Thyroid gland (tissue), 4 donors: ENCODE measurements around the gene TIMM44. TPM values are rescaled to one million over a fixed set of nuclear protein-coding genes. Genes with fewer than 3 reads are reported as not detected.

ENCODE experiments used
- DNase-seq, 2 donors: peaks; one replicate each; pipeline ENCODE4 v3.0.0-alpha.2; 2019
- H3K27ac ChIP-seq, 3 donors: fragments of 200-600 bp; sonication (generic); 1 replicate in 2 of 3; 2 replicates in 1 of 3; pipeline ENCODE4 v1.5.1; 2016 to 2019; ENCODE audit warnings: mild to moderate bottlenecking in 1 of 3, moderate library complexity in 1 of 3
- H3K27me3 ChIP-seq: fragments of 200-600 bp; sonication (generic); one replicate; pipeline ENCODE4 v1.5.1; 2019
- H3K36me3 ChIP-seq, 2 donors: fragments of 200-600 bp; sonication (generic); one replicate each; pipeline ENCODE4 v1.5.1; 2016 to 2019
- H3K4me1 ChIP-seq, 2 donors: fragments of 200-600 bp; sonication (generic); one replicate each; pipeline ENCODE4 v1.5.1; 2017 to 2019
- H3K4me3 ChIP-seq, 3 donors: fragments of 200-600 bp; sonication (generic); replicated peaks in 1 of 3; 1 replicate in 2 of 3; 2 replicates in 1 of 3; pipeline ENCODE4 v1.5.1; 2016; ENCODE audit warnings: mild to moderate bottlenecking in 1 of 3
- H3K9me3 ChIP-seq: fragments of 200-600 bp; sonication (generic); one replicate; pipeline ENCODE4 v1.5.1; 2017
- CTCF ChIP-seq, 6 experiments: fragments of 200-600 bp in 3 of 6; fragments of 450-650 bp in 3 of 6; sonication (generic) in 3 of 6; IDR thresholded peaks; one replicate each; pipeline ENCODE4 v1.5.1; 2016 to 2019; ENCODE audit warnings: antibody characterized with exemption in 6 of 6, mild to moderate bottlenecking in 2 of 6, inconsistent platforms in 1 of 6, moderate library complexity in 1 of 6
- POLR2A ChIP-seq, 2 donors: fragments of 450-650 bp; IDR thresholded peaks; one replicate each; pipeline ENCODE4 v1.6.1; 2017; ENCODE audit warnings: antibody characterized with exemption in 2 of 2, mild to moderate bottlenecking in 2 of 2, moderate library complexity in 1 of 2
- WGBS, 2 donors: methylation state at CpG; one replicate each; pipeline ENCODE4 v1.1.5; 2017; 5-methylcytosine and 5-hydroxymethylcytosine counted together
- intact Hi-C: fragments of 100-400 bp; cut with DNase I; formaldehyde crosslinking; loops from one replicate; pipeline ENCODE4 v1.15.1; 2023
- total RNA-seq, 4 donors: library from RNA; depleted of rRNA; stranded (reverse); fragments of >200 nt; gene quantifications; one replicate each; pipeline ENCODE4 v1.2.3, GENCODE V29; 2016

TIMM44 gene
- total RNA-seq, 4 donors from 2014 or later = 47.4 to 85.6 (median 56.6) TPM

- no peaks in the 10 kb centered on the region for H3K9me3 ChIP-seq
- intact Hi-C loops = no loop called here
- WGBS, 2 donors = 78 to 93% methylated on average over 9 of the region's 9 CpGs
- no peak overlapping the region for H3K4me3 ChIP-seq
- DNase-seq = no peak
- H3K27ac ChIP-seq = peak overlapping the region in 2 of 3 donors; percentile 33 to 86
- peaks cover 27 to 31% of the 10 kb centered on the region in 2 donors for H3K36me3 ChIP-seq
- peaks cover 8 to 62% of the 10 kb centered on the region in 2 donors for H3K4me1 ChIP-seq
- H3K27me3 ChIP-seq = no peaks in the 10 kb centered on the region
- no peak for TF ChIP-seq CTCF (IDR thresholded peaks at IDR 0.05)
- TF ChIP-seq POLR2A (IDR thresholded peaks at IDR 0.05) = no peak
These were observed 15.1 kb downstream of the TIMM44 start for GRCh38 chr19:7928334-7928706.

- TF ChIP-seq CTCF (IDR thresholded peaks at IDR 0.05) = no peak
- no peak for TF ChIP-seq POLR2A (IDR thresholded peaks at IDR 0.05)
- Histone ChIP-seq H3K4me3 (no peak overlapping the region), H3K27ac (peak overlapping the region in 2 of 3 donors; percentile 33 to 86), H3K9me3 (no peaks in the 10 kb centered on the region), H3K27me3 (no peaks in the 10 kb centered on the region), H3K36me3 (peaks cover 24 to 27% of the 10 kb centered on the region in 2 donors), H3K4me1 (peaks cover 8 to 62% of the 10 kb centered on the region in 2 donors)
- no peak for DNase-seq
- intact Hi-C loops = no loop called here
- WGBS, 2 donors = 91 to 96% methylated on average over 8 to 21 of the region's 23 CpGs
These were observed 15.7 kb downstream of the TIMM44 start for GRCh38 chr19:7927605-7928333.

GRCh38 chr19:7926727-7927604, 16.5 kb downstream of the TIMM44 start:
- no peaks in the 10 kb centered on the region for H3K9me3 ChIP-seq
- DNase-seq = peak in 1 of 2 donors; percentile 20
- intact Hi-C loops = no loop called here
- H3K36me3 ChIP-seq = peaks cover 24 to 27% of the 10 kb centered on the region in 2 donors
- H3K27me3 ChIP-seq = no peaks in the 10 kb centered on the region
- peaks cover 8 to 63% of the 10 kb centered on the region in 2 donors for H3K4me1 ChIP-seq
- no peak for TF ChIP-seq CTCF (IDR thresholded peaks at IDR 0.05)
- no peak for TF ChIP-seq POLR2A (IDR thresholded peaks at IDR 0.05)
- H3K4me3 ChIP-seq = no peak overlapping the region
- 58 to 73% methylated on average over 9 to 17 of the region's 32 CpGs for WGBS, 2 donors
- peak overlapping the region in 1 of 3 donors; percentile 86 for H3K27ac ChIP-seq

- 22 to 34% methylated on average over 16 to 22 of the region's 65 CpGs for WGBS, 2 donors
- intact Hi-C loops = no loop called here
- peak within 1 kb of the TSS in 1 of 3 donors; percentile 45 for H3K27ac ChIP-seq
- TF ChIP-seq POLR2A (IDR thresholded peaks at IDR 0.05) (no peak), CTCF (IDR thresholded peaks at IDR 0.05) (no peak)
- H3K9me3 ChIP-seq = no peaks in the 10 kb centered on the region
- peak within 1 kb of the TSS in 1 of 3 donors; percentile 50 for H3K4me3 ChIP-seq
- peaks cover 17 to 20% of the 10 kb centered on the region in 2 donors for H3K36me3 ChIP-seq
- peak; percentile 65 to 68 for DNase-seq
- H3K4me1 ChIP-seq = peaks cover 13 to 64% of the 10 kb centered on the region in 2 donors
- H3K27me3 ChIP-seq = no peaks in the 10 kb centered on the region
These were observed 17.3 kb downstream of the TIMM44 start, which contains the start of gene CTXN1 for GRCh38 chr19:7926021-7926726. Gene CTXN1, minus strand, starts transcription at chr19:7926135. Its CDS starts 597 bp downstream, at chr19:7925538.
